Sigmoid colon (tissue), 3 donors: ENCODE results near the gene MYLK4.

Experiments
- POLR2A ChIP-seq, 2 donors: fragments of 450-650 bp; IDR thresholded peaks; one replicate each; pipeline ENCODE4 v1.6.1; 2016; ENCODE audit warnings: antibody characterized with exemption in 2 of 2, mild to moderate bottlenecking in 2 of 2, moderate library complexity in 2 of 2
- TF ChIP-seq, protein P1 (sequence below), 4 experiments: fragments of 450-650 bp in 3 of 4; fragments of 200-600 bp in 1 of 4; IDR thresholded peaks; one replicate each; pipeline ENCODE4 v1.5.1; 2016 to 2019; ENCODE audit warnings: antibody characterized with exemption in 4 of 4, mild to moderate bottlenecking in 3 of 4, moderate library complexity in 2 of 4

- TF ChIP-seq, protein P1, sequence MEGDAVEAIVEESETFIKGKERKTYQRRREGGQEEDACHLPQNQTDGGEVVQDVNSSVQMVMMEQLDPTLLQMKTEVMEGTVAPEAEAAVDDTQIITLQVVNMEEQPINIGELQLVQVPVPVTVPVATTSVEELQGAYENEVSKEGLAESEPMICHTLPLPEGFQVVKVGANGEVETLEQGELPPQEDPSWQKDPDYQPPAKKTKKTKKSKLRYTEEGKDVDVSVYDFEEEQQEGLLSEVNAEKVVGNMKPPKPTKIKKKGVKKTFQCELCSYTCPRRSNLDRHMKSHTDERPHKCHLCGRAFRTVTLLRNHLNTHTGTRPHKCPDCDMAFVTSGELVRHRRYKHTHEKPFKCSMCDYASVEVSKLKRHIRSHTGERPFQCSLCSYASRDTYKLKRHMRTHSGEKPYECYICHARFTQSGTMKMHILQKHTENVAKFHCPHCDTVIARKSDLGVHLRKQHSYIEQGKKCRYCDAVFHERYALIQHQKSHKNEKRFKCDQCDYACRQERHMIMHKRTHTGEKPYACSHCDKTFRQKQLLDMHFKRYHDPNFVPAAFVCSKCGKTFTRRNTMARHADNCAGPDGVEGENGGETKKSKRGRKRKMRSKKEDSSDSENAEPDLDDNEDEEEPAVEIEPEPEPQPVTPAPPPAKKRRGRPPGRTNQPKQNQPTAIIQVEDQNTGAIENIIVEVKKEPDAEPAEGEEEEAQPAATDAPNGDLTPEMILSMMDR (IDR thresholded peaks at IDR 0.05), result no peak
- no peak for TF ChIP-seq POLR2A (IDR thresholded peaks at IDR 0.05)
Observed at GRCh38 chr6:2651536-2651935, 99.2 kb downstream of the MYLK4 start.
